HG03103 (cell line): ENCODE results near the gene LHX8.
"Not testable (repeated sequence)": the region's sequence is repeated elsewhere in the genome, so short reads cannot be mapped to it uniquely, and the experiment has no call there.

Experiments
- ATAC-seq: cut with Tn5 transposase; IDR thresholded peaks from one replicate; pipeline ENCODE4 v1.9.1; 2021; ENCODE audit warnings: low read depth; ENCODE audit not compliant: unreplicated experiment

LHX8 gene

DNA sequence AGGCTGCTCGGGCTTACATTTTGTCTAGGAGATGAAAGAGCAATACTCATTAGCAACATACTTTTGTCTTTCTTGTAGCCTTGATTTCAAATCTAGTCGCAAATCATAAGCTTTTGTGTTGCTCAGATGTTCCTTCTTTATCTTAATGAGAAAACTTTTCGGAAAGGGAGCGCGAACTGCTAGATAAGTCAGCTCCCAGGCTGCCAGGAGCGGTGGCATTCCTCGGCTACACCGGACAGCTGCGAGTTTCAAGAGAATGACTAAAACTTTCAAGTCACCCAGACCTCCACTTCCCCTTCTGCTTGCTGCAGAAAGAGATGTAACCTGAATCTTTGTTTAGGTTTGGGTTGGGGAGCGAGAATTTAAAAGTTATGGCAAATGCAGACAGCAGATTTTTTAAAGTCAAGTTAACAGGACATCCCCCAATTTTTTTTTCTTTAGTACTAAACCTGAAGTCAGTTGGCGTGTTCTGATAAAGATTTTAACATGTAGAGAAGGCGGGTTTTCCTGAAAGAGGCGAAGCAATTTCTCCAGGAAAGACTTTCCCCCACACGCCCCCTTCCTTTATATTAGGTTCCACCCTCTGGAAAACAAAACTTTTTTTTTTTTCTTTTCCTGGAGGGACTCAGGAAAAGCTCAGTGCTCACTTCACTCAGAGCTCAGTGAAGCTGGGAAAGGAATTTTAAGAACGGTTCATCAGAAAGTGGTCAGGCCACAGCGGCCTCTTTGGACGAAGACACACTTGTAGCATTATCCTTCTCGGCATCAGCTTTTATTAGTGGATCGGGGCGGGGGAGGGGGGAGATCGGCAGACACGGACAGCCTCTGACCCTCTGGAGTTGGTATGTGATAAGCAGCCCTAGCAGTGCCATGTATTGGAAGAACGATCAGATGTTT, at the start of gene LHX8:
Gene LHX8, plus strand, starts transcription at position 639 of the 897 bp plus-strand sequence. CDS start 2,227 bp downstream, outside the sequence.
- no peak for ATAC-seq

DNA sequence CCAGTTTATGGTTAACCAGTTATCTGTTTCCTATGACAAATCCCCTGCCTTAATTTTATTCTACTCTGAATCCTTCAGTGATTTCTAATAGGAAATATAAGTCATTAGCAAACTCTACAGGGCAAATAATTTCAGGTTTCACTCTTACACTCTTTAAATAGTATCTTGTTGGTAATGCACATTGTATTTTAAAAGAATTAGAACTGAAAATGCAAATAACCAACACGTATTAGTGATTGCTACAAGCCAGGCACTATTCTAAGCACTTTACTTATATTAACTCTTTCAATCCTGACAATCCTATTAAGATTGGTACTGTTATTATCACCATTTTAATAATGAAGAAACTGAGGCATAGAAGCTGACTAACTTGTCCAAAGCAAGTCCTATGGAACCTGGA, 48.3 kb upstream of the LHX8 start:
- no peak for ATAC-seq

DNA sequence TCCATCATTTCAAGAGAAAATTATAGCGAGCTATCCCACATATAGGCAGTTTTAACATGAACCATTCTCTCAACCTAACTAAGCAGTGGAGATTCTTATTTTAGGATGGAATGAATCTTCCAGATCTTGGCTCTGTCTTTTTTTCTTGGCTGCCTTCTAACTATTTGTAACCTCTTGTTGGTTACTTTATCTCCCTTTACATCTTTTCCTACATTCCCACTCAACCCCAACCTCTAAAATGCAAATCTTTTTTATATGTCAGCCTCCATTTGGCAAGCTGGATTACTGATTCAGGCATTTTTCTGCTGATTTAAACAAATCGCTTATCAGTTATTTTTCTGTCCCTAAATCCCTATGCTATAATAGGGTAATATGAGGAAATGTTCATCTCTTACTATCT, 46.9 kb upstream of the LHX8 start:
- ATAC-seq, result no peak

DNA sequence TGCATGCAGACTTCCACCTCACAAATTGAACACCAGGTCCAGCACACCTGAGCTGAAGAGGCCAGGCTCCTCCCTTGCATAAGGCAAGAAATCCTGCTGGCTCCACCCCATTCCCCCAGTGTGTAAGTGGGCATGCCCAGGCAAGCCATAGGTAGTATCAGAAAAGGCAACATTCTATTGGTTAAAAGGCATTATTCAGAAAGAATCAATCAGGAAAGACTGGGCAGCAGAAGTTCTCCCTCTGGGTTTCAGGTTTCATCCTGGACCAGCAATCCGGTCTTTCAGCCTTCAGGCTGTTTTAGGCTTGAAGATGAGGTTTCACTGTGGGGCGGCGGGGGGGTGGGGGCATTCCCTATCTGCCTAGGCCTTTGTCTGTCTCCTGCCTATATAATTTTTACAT, 42.0 kb upstream of the LHX8 start:
- ATAC-seq, result no peak

DNA sequence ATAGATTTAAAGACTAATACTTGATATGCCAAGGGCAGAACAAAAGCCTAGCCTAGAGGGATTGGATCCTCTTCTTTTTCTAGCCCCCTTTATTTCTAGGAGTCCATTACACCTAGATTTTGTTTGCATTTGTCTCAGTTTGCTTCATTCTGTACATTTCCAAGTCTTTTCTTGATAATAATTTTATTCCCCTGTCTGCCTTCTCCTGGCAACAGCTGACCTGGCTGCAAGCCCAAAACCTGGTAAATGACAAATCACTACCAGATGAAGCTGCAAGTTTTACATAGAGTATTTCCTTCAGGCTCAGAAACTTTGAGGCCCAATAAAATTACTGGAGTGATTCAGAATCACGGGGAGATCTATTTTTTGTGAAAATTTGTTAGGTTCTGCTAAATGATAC, 36.5 kb upstream of the LHX8 start:
- no peak for ATAC-seq

DNA sequence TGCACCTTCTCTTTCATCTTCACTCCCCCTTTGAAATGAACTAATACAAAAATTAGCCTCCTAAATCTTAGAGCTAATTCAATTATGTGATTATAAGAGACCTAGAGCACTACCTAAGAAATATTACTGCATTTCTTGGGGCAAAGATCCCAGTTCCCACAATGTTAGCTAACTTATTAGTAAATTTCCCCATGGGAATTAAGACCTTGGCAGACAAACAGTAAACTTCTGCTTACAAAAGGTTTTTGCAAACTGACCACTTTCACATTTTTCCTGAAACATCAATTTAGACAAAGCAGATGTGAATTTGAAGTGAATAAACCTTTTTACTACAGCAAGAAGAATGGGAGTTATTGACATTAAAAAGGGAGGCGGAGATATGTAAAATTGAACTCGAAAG, 34.6 kb upstream of the LHX8 start:
- no peak for ATAC-seq

DNA sequence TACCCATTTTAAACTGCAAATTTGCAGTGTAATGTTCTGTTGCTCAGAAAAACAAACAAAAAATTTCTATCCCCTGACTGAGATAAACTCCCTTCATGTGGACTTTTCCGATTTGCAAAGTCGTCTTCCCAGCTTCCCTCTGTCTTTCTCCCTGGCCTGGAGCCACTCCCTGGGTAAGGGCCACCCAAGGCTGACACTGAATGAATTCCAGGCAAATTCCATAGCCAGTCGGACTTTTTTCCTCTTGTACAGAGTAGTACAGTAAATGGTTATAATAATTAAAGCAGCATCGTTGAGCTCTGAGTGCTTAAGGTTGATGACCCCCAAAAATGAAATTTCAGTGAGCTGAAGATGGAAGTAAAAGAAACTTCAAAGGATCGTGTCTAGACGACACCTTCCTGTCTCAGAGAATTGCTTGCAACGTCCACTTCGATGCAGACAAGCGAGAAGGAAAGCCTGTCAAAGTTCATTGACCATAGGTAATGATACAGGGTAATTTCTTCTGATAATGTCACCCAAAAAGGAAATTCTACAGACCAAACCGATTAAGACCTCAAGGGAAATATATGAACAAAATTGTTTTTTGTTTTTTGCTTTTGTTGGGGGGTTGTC, 33.6 kb upstream of the LHX8 start:
- ATAC-seq, result no peak

DNA sequence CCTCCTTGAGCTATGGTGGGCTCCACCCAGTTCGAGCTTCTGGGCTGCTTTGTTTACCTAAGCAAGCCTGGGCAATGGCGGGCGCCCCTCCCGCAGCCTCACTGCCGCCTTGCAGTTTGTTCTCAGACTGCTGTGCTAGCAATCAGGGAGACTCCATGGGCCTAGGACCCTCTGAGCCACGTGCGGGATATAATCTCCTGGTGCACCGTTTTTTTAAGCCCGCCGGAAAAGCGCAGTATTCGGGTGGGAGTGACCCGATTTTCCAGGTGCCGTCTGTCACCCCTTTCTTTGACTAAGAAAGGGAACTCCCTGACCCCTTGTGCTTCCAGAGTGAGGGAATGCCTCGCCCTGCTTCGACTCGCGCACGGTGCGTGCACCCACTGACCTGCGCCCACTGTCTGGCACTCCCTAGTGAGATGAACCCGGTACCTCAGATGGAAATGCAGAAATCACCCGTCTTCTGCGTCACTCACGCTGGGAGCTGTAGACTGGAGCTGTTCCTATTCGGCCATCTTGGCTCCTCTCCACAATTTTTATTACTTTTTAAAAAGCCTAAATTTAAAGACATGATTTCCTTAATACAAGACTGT, 21.7 kb upstream of the LHX8 start:
- ATAC-seq, result not testable (repeated sequence)

DNA sequence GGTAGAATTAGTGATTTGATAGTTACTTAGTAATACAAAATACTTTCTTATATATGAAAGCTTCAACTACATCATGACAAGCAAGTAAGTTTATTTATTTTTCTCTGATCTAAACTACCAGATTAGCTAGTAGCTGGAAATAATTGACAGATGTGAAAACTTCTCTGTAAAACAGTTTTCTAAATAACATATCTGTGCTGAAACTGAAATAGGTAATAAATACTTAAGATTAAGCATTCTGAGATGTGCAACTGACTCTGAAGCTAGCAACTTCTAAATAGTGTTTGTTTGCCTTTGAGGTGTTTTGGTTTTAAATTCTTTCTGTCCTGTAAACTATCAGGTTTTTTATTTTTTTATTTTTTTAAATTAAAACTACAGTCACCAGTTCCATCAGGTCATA, 18.5 kb upstream of the LHX8 start:
- no peak for ATAC-seq

DNA sequence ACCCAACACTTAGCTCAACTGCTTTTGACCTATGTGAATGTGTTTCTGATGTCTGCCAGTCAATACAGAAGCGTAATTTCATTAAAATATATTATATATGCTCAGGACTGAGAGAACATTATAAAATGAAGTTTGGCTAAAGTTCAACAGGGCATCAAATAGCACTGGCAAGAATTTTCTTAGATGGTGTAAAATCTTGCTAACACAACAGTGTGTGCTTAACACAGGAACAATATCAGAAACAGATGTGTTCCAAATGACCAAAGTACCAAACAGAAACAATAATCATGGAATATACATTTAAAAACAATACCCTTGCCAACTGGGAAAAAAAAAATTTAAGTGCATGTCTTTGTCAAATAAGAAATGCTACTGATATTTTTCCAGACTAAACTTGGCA, 10.4 kb upstream of the LHX8 start:
- no peak for ATAC-seq

DNA sequence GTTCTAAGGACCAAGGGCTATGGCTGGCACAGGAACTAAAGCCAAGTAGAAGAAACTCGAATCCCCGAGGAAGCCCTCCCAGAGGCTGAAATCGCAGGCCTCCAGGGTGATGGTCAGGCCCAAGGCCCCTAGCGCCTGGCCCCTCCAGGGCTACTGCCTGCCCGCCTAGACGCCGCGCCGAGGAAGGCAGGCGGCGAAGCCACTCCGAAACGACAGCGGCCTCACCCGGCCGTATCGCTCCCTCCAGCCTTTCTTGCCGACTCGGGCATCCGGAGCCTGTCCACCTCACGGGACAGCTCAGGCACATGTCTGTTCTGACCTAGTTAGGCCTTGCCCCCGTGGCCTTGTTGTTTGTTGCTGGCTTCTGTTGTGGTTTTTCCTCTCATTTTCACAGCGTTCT, 9.7 kb upstream of the LHX8 start:
- ATAC-seq, result no peak

DNA sequence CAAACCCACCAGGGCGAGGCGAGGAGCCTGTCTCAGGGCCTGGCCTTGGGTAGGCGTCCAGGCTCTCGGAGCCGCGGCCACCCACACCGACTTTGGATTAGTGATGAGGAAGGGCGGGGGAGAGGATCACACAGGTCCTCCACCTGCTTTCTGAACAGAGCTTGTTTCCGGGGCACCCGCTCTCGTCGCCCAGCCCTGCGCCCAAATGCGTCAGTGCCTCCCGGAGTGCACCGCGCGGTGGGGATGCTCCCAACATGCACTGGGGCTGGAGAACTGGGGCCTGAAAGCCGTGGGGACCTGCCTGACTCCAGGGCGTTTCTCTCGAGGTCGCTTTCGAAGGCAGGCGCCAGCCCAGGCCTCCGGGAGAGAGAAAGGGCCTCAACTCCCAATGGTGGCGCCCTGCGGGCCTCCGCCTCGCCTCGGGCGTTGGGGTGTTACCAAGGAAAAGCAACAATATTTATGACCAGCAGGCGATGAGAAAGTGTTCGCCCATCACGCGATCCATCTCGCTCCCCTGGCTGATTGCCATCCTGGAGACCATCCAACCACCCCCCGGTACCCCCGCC, 8.9 kb upstream of the LHX8 start:
- ATAC-seq, result no peak

DNA sequence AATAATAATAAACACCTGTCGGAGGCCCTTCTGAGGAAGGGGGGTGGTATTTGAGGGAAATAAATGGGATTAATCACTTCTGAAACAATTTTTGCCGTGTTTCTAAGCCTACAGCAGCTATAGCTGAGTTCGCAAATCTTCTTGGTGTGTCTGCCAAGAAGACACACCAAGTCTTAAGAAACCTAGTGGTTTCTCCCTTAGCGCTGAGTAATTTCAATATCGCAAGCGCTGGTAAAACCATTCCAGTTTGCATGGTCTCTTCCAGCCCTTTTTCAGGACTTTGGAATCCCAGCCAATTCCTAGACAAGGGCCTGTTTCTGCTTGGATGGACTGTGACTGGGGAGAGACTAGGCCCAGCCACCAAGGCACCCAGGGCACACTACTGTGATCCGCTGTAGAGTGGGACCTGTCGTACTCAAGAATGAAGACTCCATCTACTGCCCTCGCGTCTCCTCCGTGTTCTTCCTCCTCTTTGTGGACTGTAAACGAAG, 7.5 kb upstream of the LHX8 start:
- no peak for ATAC-seq

DNA sequence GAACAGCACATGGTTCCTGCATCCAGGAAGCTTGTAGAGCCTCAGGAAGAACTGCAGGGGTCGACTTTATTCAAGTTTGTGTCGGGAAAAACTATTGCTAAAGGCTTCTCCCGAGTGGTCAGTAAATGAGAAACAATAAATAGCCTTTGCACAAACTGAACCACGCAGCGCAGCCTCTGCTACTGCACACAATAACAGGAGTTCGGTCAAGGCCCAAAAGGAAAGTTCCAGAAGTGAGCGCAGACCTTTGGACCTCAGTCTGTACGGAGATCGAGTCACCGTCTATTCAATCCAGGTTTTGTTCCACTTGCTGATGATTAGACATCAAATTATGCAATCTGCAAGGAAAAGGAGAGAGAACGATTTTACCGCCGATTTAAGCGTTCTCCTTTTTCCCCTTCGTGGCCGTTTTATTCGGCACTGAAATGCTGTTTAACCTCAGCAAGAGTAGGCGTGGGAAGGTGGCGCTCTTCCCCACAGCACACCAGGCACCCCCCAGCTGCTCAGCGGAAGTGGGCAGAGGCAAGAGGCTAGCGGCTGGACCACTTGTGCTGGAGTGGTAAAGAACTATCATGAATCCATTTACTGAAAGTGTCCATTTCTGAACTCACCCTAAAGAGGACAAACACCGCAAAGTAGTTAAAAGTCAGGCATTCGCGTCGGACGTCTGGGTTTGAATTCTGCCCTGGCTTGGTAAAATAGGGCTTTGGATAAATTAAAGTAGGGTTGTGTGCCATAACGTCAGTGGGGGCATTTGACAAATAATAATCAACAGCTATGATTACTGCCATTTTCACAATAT, 6.1 kb upstream of the LHX8 start:
- ATAC-seq, result no peak

DNA sequence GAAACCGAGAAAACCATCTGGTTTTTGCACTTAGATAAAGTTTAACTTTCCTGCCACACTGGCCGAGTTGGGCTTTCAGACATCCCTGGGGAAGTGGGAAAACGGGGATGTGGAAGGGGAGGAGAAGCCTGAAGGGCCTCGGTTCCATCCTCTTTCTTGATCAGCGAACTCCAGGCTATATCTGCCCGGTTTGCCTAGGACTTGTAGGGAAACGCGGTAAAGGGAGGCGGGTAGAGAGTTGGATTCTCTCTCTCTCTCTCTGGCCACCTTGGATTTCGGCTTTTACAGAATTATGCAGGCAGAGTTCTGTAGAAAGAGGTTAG, 4.6 kb upstream of the LHX8 start:
- no peak for ATAC-seq

DNA sequence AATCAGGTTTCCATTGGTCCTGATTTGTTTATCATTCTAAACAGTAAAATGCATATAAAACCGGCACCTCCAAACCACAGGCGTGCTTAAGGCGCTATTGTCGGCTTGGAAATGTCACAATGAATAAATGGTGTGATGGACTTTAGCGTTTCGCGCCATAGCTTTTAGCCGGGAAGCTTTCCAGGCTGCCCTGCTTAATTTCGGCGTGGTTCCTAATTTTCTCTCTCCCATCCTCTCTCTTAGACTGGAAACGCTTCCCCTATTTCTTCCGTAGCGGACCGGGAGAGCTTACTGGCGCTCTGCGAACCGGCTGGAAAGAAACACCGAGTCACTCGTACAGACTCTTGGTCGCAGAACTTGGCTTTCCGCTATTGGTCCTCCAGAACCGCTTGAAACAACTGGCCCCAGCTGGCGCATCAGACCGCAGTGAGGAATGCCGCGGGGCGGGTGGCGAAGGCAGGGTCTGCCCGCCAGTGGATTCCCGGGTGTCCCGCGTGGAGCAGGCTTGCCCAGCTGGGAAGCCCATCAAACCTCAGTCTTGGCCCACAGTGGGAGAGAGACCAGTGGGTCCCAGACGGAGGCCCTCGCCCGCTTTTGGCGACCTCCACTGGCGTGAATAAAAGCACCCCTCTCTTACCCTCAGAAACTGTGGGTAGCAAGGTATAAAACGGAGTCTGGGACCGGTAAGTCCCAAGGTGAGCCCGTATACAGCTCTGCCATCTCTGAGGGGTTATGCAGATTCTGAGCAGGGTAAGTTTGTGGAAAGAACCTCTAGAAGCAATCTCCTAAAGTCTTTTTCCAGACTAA, 4.0 kb upstream of the LHX8 start:
- no peak for ATAC-seq

DNA sequence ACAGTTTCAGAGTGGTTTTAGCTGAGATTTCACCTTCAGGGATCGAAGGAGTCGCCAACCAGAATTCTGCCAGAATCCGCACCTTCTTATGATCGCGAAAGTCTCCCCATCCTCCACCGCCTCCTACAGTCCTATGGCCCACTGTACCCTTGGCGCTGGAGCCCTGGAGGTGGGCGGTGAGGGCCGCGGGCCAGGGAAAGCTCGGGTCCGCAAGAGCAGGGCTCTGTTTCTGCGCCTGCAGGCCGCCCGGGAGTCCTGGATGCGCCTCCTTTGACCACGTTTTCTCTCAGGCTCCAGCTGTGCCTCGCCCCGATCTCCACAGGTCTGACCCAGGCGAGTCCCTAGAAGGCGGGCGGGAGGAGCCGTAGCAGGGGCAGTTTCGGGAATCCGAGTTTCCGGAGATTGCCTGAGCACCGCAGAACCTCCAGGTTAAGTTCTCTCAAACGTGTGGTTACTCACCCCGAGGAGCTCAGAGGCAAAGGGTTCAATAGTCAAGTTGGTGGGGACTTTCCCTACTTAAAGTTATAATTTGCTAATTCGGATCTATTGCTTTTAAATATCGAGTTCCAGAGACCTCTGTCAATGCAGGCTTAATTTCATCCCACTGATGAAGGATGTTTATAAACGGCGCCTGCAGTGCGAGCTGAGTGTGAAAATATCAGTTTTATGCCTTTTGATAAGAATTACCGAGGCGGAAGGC, 3.2 kb upstream of the LHX8 start:
- no peak for ATAC-seq

DNA sequence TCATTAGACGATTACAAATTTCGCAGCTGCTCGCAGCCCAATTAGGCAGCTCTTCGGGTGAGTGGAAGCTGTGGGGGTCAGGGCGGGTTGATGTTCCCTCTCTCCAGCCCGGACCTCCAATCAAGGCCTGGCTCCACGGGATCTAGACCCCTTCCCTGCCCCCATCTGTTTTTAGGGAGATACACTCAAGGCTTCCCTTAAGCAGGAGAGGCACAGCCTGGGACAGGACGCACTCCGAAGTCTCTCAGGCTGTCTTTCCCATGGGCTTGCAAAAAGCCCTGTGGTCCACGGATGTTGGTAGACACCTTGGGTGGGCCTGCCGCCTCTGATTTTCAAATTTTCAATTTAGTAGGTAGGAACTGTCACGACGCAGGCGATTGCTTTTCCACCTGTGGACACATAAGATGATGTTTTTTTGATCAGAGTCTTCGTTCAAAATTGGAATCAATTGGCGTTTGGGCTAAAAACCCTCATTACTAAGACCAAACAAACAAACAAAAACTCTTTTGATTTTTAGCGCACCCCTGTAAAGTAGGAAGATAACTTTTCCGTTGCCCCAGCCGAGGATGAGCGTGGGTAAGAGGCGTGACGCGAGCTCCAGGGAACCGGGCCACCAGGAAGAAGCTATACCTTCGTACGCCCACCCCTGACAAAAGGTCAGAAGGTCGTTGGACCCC, 2.5 kb upstream of the LHX8 start:
- no peak for ATAC-seq
